Measurements from ENCODE around the gene DTD1.

Gene DTD1

DNA sequence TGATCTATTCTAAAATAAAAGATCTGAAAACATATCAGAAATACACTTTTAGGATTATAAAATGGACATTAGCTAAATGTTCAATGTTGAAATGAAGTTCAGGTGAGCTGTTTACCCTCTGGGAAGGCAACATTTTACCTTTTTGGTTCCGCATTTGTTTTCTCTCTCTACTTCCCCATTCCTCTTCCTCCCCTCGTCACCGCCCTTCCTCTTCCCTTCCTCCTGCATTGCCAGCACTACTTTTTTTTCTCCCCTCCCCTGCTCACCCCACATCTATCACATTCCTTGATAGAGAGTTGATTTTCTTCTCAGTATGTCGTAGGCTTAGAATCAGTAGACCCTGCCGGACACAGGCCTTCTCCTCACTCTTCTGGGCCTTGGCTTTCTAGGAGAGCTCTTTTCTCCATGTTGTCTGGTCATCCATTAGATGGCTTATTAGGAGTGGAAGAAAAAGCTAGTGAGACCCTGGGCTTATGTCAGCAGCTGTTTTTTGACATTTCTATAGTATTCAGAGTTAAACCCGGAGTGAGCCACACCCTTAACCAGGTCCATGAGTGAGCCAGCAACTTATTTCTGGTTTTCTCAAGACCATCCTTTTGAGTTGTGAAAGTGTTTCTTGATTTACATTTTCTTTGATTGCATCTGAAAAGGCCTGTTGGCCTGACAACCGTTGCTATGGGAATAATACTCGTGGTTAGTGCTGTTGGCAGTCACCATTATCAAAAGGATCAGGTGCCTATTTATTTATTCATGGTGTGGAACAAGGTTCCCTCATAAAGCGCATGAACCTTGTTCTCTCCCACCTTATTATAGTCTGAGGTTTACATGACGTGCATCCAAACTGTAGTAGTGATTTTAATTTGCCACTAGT is 90.9 kb downstream of the DTD1 start:
- Histone ChIP-seq H3K4me3 (ENCODE audit: low read length) (no peak overlapping the region), H3K4me1 (ENCODE audit: control insufficient read depth, insufficient read depth, low read length) (peaks cover 6% of the 10 kb centered on the region), H3K27ac (ENCODE audit: low read length) (no peak overlapping the region), H3K9me3 (ENCODE audit: control insufficient read depth, insufficient read depth, low read length) (no peaks in the 10 kb centered on the region), H3K27me3 (ENCODE audit: control insufficient read depth, insufficient read depth, low read length) (no peaks in the 10 kb centered on the region), H3K36me3 (ENCODE audit: control insufficient read depth, insufficient read depth, low read length) (no peaks in the 10 kb centered on the region)
- DNase-seq (ENCODE audit: low read depth, low spot score): no peak
- 100% methylated on average over 3 of the region's 10 CpGs for WGBS (ENCODE audit: insufficient coverage, insufficient read length)

DNA sequence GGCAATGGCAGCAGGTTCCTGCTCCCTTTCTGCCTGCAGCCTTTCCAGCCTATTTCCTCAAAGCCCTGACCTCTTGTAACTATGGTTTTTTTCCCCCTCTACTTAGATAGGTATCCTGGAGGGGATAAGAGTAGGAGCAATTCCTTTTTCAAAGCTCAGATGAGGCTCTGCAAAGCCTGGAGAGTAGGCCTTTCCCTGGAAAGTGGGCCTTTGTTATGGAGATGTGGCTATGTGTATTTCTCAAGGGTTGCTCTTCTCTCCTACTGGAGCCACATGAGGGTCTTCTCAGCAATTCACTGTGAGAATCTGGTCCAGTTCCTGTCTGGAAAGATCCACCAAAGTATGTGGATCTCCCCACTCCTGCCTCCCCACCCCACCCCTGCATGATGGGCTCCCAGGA is 96.0 kb downstream of the DTD1 start:
- no peaks in the 10 kb centered on the region for H3K9me3 ChIP-seq (ENCODE audit: control insufficient read depth, insufficient read depth, low read length)
- no peak overlapping the region for H3K4me3 ChIP-seq (ENCODE audit: low read length)
- peaks cover 4% of the 10 kb centered on the region for H3K4me1 ChIP-seq (ENCODE audit: control insufficient read depth, insufficient read depth, low read length)
- H3K36me3 ChIP-seq (ENCODE audit: control insufficient read depth, insufficient read depth, low read length): no peaks in the 10 kb centered on the region
- peak; percentile 33 for DNase-seq (ENCODE audit: low read depth, low spot score)
- H3K27me3 ChIP-seq (ENCODE audit: control insufficient read depth, insufficient read depth, low read length): no peaks in the 10 kb centered on the region
- H3K27ac ChIP-seq (ENCODE audit: low read length): no peak overlapping the region

DNA sequence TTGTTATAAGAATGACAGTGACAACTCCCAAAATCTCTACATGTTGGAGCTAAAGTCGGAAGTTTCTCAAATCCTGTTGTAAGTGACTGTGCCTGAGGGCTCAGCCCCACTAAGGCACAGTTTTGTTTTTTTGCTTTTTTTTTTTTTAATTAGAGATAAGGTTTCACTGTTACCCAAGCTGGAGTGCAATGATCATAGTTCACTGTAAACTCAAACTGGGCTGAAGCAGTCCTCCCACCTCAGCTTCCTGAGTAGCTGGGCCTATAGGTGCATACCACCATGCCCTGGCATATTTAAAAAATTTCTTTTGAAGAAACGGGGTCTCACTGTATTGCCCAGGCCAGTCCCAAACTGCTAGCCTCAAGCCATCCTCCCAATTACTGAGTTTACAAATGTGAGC is 96.9 kb downstream of the DTD1 start:
- Histone ChIP-seq H3K36me3 (ENCODE audit: control insufficient read depth, insufficient read depth, low read length) (no peaks in the 10 kb centered on the region), H3K27me3 (ENCODE audit: control insufficient read depth, insufficient read depth, low read length) (no peaks in the 10 kb centered on the region)
- WGBS (ENCODE audit: insufficient coverage, insufficient read length): no CpG with 5 or more reads among the region's 2 CpGs

DNA sequence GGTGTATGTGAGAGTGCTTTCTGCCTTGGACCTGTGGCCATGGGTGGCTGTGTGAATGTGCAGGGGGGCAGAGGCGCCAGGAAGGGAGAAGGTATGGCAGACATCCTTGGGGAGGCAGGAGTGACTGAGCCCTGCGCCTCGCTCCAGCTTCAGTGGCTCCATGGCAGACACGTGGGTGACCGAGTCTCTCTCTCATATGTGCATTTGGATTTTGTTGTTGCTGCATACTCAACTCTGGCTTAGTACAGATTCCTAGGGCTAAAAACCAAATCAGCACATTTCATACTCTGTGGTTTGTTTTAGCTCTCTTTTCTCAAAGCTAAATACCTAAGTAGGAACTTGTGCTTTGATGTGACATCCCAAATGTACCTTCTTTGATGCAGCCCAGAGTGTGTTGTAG is 97.6 kb downstream of the DTD1 start:
- H3K4me3 ChIP-seq (ENCODE audit: low read length): no peak overlapping the region
- DNase-seq (ENCODE audit: low read depth, low spot score): no peak
- no peaks in the 10 kb centered on the region for H3K36me3 ChIP-seq (ENCODE audit: control insufficient read depth, insufficient read depth, low read length)
- H3K9me3 ChIP-seq (ENCODE audit: control insufficient read depth, insufficient read depth, low read length): no peaks in the 10 kb centered on the region
- H3K27ac ChIP-seq (ENCODE audit: low read length): no peak overlapping the region
- H3K27me3 ChIP-seq (ENCODE audit: control insufficient read depth, insufficient read depth, low read length): no peaks in the 10 kb centered on the region
- WGBS (ENCODE audit: insufficient coverage, insufficient read length): no CpG with 5 or more reads among the region's 5 CpGs
- peaks cover 4% of the 10 kb centered on the region for H3K4me1 ChIP-seq (ENCODE audit: control insufficient read depth, insufficient read depth, low read length)

More for the DNA sequence above, 96.9 kb downstream of the DTD1 start:
- DNase-seq (ENCODE audit: low read depth, low spot score): no peak
- Histone ChIP-seq H3K4me1 (ENCODE audit: control insufficient read depth, insufficient read depth, low read length) (peaks cover 4% of the 10 kb centered on the region), H3K27ac (ENCODE audit: low read length) (no peak overlapping the region), H3K9me3 (ENCODE audit: control insufficient read depth, insufficient read depth, low read length) (no peaks in the 10 kb centered on the region), H3K4me3 (ENCODE audit: low read length) (no peak overlapping the region)

DNA sequence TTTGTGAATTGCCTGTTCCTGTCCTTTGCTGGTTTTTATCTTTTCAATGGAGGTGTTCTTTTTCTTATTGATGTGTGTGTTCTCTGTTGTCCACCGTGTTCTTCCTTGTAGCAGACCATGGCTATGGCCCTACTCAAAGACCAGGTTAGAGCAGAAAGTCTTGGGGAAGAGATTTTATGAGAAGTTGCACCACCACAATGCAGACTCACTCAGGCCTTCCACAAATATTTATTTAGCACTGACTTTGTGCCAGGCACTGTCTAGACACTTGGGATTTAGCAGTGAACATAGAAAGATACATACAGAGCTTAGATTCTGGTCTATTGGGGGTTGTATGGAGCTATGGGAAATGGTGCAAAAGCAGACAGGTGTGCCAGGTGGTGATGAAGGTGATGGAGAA is 98.8 kb downstream of the DTD1 start:
- no peaks in the 10 kb centered on the region for H3K9me3 ChIP-seq (ENCODE audit: control insufficient read depth, insufficient read depth, low read length)
- H3K27me3 ChIP-seq (ENCODE audit: control insufficient read depth, insufficient read depth, low read length): no peaks in the 10 kb centered on the region
- H3K36me3 ChIP-seq (ENCODE audit: control insufficient read depth, insufficient read depth, low read length): no peaks in the 10 kb centered on the region
- no peak overlapping the region for H3K4me3 ChIP-seq (ENCODE audit: low read length)
- peaks cover 4% of the 10 kb centered on the region for H3K4me1 ChIP-seq (ENCODE audit: control insufficient read depth, insufficient read depth, low read length)
- no peak overlapping the region for H3K27ac ChIP-seq (ENCODE audit: low read length)
- DNase-seq (ENCODE audit: low read depth, low spot score): no peak
- WGBS (ENCODE audit: insufficient coverage, insufficient read length): no CpG with 5 or more reads among the region's 1 CpG

DNA sequence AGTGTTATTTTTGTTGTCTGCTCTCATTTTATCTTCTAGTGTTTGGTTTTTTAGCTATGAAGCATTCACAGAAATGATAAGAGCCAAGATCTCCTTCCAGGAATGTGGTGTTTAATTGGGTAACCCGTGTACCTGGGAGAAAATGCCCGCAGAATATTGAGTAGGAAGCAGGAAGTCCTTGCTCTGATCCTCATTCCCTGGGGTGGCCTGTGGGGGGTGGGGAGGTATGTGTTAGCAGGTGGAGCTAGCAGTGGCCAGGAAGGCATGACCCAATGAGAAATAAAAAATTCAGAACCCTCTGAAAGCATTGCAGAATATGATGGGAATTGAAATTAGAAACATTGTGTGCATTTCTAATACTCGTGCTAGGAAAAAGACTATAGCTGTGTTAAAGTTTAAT is 100.8 kb downstream of the DTD1 start:
- no peaks in the 10 kb centered on the region for H3K4me1 ChIP-seq (ENCODE audit: control insufficient read depth, insufficient read depth, low read length)
- no peak for DNase-seq (ENCODE audit: low read depth, low spot score)

DNA sequence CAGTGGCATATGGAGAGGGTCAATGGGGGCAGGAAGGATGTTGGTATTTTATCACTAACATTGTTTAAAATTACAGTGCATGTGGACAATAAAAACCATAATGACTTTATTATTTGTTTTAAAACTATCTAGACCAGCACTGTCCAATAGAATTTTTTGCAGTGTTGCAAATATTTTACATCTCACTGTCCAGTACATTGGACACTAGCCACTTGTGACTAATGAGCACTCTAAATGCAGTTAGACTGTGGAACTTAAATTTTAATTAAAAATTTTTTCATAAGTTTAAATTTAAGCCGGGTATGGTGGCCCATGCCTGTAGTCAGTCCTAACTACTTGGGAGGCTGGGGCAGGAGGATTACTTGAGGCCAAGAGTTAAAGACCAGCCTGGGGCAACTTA is 101.7 kb downstream of the DTD1 start:
- WGBS (ENCODE audit: insufficient coverage, insufficient read length): no CpG with 5 or more reads among the region's 1 CpG
- DNase-seq (ENCODE audit: low read depth, low spot score): no peak
- H3K27me3 ChIP-seq (ENCODE audit: control insufficient read depth, insufficient read depth, low read length): no peaks in the 10 kb centered on the region
- H3K36me3 ChIP-seq (ENCODE audit: control insufficient read depth, insufficient read depth, low read length): no peaks in the 10 kb centered on the region
- H3K4me1 ChIP-seq (ENCODE audit: control insufficient read depth, insufficient read depth, low read length): no peaks in the 10 kb centered on the region
- no peak overlapping the region for H3K4me3 ChIP-seq (ENCODE audit: low read length)
- no peaks in the 10 kb centered on the region for H3K9me3 ChIP-seq (ENCODE audit: control insufficient read depth, insufficient read depth, low read length)
- no peak overlapping the region for H3K27ac ChIP-seq (ENCODE audit: low read length)

More for the DNA sequence above, 100.8 kb downstream of the DTD1 start:
- no CpG with 5 or more reads among the region's 3 CpGs for WGBS (ENCODE audit: insufficient coverage, insufficient read length)
- H3K36me3 ChIP-seq (ENCODE audit: control insufficient read depth, insufficient read depth, low read length): no peaks in the 10 kb centered on the region
- H3K27ac ChIP-seq (ENCODE audit: low read length): no peak overlapping the region
- H3K27me3 ChIP-seq (ENCODE audit: control insufficient read depth, insufficient read depth, low read length): no peaks in the 10 kb centered on the region
- H3K9me3 ChIP-seq (ENCODE audit: control insufficient read depth, insufficient read depth, low read length): no peaks in the 10 kb centered on the region
- H3K4me3 ChIP-seq (ENCODE audit: low read length): no peak overlapping the region

DNA sequence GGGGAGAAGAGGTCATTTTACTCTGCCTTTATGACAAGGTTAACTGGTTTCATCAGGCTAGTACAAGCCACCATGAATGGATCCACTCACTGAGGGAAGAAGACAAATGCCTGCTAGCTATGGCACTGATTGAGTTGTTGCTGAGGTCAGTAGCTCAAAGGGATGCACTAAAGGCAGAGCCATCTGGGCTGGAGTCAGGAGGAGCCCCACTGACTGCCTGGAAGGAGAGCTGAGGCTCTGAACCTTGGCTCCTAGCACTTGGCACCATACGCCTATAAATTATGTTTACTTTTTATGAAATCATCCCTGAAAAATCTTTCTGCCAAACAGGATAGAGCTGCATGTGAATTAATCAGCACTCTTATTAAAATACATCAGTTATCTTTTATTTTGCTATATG is 104.6 kb downstream of the DTD1 start:
- H3K27me3 ChIP-seq (ENCODE audit: control insufficient read depth, insufficient read depth, low read length): no peaks in the 10 kb centered on the region
- no peak overlapping the region for H3K27ac ChIP-seq (ENCODE audit: low read length)
- DNase-seq (ENCODE audit: low read depth, low spot score): no peak
- no CpG with 5 or more reads among the region's 1 CpG for WGBS (ENCODE audit: insufficient coverage, insufficient read length)
- H3K9me3 ChIP-seq (ENCODE audit: control insufficient read depth, insufficient read depth, low read length): no peaks in the 10 kb centered on the region
- no peaks in the 10 kb centered on the region for H3K36me3 ChIP-seq (ENCODE audit: control insufficient read depth, insufficient read depth, low read length)
- H3K4me3 ChIP-seq (ENCODE audit: low read length): no peak overlapping the region
- H3K4me1 ChIP-seq (ENCODE audit: control insufficient read depth, insufficient read depth, low read length): no peaks in the 10 kb centered on the region

DNA sequence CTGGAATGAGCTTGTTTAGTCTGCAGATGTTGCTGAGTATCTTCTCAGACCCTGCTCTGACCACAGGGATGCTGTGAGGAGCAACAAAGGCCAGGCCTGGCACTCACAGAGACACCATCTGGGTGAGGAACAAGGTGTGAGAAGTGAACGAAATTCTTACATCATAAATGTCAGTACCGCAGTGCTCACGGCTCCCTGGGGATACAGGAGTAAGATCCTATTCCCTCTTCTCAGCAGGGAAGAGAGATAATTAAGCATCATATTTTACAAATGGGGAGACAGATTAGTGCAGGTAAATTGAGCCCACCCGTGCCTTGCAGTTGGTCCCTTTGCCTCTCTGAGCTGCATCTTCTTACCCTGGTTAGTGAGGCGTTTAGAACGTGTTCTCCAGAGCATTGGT is 106.2 kb downstream of the DTD1 start:
- no peak overlapping the region for H3K4me3 ChIP-seq (ENCODE audit: low read length)
- no peaks in the 10 kb centered on the region for H3K4me1 ChIP-seq (ENCODE audit: control insufficient read depth, insufficient read depth, low read length)
- WGBS (ENCODE audit: insufficient coverage, insufficient read length): no CpG with 5 or more reads among the region's 6 CpGs
- no peak overlapping the region for H3K27ac ChIP-seq (ENCODE audit: low read length)
- H3K36me3 ChIP-seq (ENCODE audit: control insufficient read depth, insufficient read depth, low read length): no peaks in the 10 kb centered on the region
- DNase-seq (ENCODE audit: low read depth, low spot score): no peak
- H3K27me3 ChIP-seq (ENCODE audit: control insufficient read depth, insufficient read depth, low read length): no peaks in the 10 kb centered on the region
- no peaks in the 10 kb centered on the region for H3K9me3 ChIP-seq (ENCODE audit: control insufficient read depth, insufficient read depth, low read length)

DNA sequence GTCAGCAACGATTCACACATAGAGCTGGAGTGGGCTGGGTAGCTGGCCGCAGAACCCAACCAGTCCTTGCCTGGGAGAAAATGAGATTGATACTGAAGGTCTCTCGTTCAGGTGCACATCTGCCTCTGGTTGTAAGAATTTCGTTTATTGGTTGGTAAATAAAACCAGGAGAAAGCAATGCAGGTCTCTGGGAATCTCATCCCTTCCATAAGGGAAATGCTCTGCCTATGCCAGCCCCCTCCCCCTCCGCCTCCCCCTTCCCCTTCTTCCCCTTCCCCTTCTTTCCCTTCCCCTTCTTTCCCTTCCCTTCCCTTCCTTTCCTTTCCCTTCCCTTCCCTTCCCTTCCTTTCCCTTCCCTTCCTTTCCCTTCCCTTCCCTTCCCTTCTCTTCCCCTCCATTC is 107.3 kb downstream of the DTD1 start:
- Histone ChIP-seq H3K36me3 (ENCODE audit: control insufficient read depth, insufficient read depth, low read length) (no peaks in the 10 kb centered on the region), H3K27me3 (ENCODE audit: control insufficient read depth, insufficient read depth, low read length) (no peaks in the 10 kb centered on the region), H3K4me1 (ENCODE audit: control insufficient read depth, insufficient read depth, low read length) (0 out of 2 replicates have a peak, but pooled peaks cover 3% of the 10 kb centered on the region), H3K27ac (ENCODE audit: low read length) (no peak overlapping the region), H3K9me3 (ENCODE audit: control insufficient read depth, insufficient read depth, low read length) (no peaks in the 10 kb centered on the region), H3K4me3 (ENCODE audit: low read length) (no peak overlapping the region)
- no CpG with 5 or more reads among the region's 5 CpGs for WGBS (ENCODE audit: insufficient coverage, insufficient read length)
- no peak for DNase-seq (ENCODE audit: low read depth, low spot score)

All from iPS DF 6.9 (cell line).